GM18873 (cell line): ENCODE data around the gene DCAF8L1.
"Not testable (repeated sequence)": the region's sequence is repeated elsewhere in the genome, so short reads cannot be mapped to it uniquely, and the experiment has no call there.

Experiments used
- ATAC-seq: cut with Tn5 transposase; IDR thresholded peaks from one replicate; pipeline ENCODE4 v1.9.1; 2021; ENCODE audit warnings: mild to moderate bottlenecking, moderate library complexity, moderate number of reproducible peaks; ENCODE audit not compliant: unreplicated experiment, low FRiP score

Gene DCAF8L1

DNA sequence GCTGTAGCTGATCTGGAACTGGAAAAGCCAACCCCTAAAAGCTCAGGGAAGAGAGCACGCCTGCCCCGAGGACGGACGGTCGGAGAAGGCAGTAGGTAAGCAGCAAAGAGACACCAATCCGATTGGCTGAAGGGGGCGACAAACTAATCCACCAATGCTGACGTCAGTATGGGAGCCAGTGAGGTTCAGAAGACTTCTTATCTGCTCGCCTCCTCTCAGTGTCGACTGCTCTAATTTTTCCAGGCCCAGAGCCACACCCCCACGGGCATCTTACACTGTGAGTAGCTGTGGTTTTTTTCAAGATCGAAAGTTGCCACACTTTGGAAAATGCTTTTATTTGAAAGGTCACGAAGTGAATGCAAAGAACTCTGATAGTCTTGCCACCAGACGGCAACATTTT is at the start of gene DCAF8L1:
TSS of gene DCAF8L1 (minus strand) at position 101 of the 400 bp plus-strand sequence. CDS start 115 bp downstream, outside the sequence.
- ATAC-seq = no peak

DNA sequence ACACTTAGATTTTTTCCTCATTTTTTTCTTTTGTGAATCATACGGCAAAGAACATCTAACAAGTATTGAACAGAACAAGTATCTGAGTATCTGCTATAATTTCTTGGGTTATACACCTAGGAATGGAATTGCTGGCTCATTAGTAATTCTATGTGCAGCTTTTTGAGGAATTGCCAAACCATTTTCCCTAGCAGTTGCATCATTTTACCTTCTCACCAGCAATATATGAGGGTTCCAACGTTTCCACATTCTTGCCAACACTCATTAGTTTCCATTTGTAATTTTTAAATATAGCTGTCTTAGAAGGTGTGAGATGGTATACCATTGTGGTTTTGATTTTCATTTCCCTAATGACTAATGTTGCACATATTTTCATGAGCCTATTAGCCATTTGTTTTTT is 41.1 kb upstream of the DCAF8L1 start:
- ATAC-seq = no peak

DNA sequence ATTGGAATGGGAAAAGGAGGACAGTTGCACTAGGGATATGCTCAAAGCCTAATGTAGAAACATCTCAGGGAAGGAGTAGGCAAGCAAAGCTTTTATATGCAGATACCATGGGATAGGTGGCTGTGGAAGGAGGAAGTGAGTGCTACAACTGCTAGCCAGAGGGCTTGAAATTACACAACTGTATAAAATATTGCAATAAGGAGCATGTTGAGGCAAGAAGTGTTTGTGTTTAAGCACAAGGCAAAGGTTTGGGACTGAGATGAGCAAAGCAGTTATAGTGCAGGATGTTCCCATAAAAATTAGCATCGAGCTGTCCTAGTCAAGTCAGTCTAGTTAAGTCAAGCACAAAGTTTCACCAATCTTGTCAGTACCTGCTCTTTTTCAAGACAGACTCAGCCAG is 35.6 kb upstream of the DCAF8L1 start:
- ATAC-seq = no peak

DNA sequence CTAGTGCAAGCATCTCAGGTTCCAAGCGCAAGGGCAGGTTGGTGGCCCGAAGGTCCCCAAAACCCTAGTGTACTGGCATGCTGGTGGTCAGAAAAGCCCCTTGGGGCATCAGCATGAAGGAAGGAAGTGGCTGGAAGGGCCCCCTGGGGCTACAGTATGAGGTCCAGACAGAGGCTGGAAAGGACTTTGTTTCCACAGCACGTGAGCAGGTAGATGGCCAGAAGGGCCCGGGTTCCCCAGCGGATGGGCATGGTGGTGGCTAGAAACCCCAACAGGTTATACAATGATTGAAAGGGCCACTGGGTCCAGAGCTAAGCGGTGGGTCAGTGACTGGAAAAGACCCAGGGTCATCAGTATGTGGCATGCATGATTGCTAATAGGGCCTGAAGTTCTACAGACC is 34.7 kb upstream of the DCAF8L1 start:
- ATAC-seq = no peak

DNA sequence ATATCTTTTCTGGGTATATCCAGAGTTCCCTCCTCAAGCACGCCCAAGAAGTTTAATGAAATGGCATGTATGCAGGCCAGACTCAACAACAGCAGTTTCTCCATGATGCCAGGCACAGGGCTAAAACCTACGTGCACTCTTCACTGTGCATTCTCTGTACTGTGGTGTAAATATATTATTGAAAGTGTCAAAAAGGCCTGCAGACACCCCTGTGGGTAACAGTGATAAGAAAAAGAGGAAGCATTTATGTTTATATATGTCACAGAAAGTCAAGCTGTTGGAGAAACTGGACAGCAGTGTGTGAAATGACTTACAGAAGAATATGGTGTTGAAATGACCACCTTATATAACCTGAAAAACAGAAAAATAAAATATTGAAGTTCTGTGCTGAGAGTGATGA is 29.6 kb upstream of the DCAF8L1 start:
- ATAC-seq = no peak

DNA sequence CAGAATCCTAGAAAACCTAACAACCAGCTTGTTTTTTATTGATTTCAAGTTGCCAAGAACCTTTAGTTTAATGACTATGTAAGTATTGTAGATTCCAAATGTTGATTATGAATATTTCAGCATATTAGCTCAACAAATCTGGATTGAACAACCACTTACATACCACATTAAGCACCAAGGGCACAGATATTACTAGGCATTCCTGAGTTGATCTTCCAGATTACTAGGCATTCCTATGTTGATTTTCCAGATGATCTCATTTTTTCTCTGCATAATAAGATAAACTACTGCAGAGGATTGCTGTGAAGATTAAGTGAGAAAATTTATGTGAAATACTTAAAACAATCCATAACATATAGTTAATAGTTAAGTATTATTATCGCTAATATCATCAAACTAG is 17.4 kb upstream of the DCAF8L1 start:
- no peak for ATAC-seq

DNA sequence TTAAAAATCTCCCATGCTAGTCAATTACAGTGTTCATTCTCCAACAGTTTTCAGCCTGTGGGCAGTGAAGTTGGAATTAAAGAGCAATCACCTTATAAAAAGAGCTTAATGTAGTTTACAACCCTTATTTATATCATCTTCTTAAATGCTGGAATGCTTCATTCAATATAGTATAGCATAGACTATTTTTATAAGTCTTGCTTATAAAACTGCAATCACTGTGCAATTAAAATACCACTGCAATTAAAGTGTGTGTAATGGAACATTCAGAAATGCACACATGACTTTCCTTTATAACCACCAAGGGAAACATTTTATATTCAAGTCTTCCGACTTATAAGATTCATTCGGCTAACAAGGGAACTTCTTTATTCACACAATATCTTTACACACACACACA is 16.4 kb upstream of the DCAF8L1 start:
- no peak for ATAC-seq

DNA sequence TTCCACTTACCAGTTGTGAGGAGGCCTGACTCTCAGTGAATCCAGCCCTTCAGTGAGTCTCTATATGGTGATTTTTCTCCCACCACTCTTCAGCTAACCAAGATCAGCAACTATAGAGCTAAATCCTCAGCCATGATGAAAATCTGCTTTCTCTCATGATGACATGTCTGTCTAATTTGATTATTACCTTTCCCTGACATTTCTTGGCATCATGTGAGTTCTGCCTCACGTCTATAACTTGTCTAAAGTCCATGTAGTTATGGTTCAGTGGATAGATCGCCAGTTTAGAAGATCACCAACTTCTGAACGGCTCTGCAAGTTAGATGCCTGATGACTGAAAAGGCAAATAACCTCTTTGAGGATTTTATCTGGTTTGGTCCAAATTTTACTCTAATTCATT is 14.9 kb upstream of the DCAF8L1 start:
- no peak for ATAC-seq

DNA sequence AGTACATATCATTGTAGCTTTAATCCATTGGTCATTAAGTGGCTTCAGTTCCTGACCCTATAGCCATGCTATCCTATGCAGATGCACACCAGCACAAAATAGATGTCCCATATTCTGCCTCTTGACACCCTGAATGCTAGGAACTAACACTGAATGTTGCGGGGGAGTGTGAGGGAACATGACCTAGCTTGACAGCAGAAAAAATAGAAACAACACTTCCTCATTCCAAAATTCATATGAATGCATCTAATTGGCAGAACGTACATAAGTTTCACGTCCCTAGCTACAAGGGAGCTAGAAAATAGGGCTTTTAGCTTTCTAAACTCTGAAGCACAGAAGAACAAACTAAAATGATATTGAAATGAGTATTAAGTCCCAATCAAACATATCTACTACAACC is 14.4 kb upstream of the DCAF8L1 start:
- no peak for ATAC-seq

DNA sequence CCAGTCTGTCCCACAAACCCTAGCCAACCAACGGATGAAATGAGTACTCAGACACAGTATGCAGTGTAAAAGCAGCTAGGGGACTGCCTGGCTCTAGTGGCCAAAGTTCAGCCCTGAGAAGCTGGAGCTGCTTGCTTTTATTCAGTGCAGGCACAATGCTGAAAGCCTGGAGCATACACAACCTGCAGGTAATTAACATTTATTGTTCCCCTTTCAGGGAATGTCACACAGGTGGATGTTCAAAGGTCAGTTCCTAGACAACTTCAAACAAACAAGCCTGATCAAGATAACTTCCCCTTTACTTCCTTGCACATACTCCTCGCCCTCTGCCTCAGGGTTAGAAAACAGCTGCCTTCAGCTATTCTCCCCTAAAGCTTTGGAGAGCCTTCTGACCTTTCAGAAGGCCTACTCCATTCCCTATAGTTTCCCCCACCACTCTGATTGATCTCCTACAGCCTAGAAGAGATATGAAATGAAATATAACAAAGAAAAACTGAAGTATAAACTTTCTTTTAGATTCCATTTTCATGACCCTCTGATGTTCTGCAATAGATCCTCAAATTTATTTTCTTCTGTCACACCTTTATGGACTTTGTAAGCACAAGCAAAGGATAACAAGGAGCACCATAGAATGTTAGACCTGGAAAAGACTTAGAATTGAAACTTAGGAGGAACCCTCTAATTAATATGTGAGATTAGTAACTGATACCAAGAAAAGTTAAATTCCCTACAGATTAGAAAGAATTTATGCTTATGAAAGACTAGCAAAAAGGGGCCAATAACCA is 6.8 kb upstream of the DCAF8L1 start:
- no peak for ATAC-seq

DNA sequence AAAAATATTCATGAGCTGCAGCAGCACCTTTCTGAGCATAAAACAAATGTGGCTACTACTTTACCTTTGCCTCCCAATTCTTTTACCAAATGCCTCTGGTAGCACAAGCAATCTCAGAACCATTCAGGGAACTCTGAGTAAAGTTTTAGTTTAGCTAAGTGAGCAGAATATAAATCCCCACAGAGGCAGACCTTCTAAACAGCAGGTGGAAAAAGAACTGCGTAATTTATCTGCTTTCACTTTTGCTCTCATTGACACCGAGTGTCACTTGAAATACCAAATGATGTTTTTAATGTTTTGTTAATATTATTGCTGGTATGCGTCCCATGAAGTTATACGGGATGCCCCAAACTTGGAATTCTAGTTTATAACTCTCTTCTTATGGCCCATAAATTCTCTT is 4.3 kb downstream of the DCAF8L1 start:
- not testable (repeated sequence) for ATAC-seq

DNA sequence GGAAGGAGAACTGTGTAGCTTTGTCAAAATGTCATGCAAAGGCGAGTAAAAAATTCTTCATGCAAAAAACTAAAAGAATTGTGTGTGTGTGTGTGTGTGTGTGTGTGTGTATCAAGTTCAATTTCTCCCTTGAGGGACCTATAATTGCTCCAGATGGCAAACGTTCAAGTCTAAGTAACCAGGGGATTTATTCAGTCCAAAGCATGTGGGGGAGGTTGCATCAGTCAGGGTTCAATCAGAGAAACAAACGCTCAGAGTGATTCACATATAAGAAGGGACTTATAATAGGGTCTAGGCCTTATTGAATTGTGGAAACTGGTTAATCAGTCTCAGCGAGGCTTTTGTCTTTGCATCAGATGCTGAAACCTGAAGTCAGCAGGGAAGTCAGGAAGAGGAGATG is 5.0 kb downstream of the DCAF8L1 start:
- ATAC-seq = no peak

DNA sequence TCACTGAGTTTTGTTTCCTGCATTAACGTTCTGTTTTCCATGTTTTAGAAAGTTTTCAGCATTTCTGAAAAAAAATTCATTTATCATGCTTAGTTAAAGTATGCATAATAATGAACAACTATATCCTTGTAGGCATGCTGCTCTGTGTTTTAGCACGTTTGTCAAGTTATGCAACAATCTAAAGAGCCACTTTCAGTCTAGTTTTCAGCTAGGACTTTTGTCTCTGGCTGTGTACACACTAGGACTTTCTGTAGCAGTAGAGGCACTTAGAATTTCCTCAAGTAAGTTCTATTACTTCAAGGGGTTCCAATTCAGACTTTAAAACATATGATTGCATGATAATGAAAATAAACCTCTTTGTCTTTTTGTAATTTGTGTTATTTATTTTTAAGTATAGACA is 12.4 kb downstream of the DCAF8L1 start:
- ATAC-seq = no peak

DNA sequence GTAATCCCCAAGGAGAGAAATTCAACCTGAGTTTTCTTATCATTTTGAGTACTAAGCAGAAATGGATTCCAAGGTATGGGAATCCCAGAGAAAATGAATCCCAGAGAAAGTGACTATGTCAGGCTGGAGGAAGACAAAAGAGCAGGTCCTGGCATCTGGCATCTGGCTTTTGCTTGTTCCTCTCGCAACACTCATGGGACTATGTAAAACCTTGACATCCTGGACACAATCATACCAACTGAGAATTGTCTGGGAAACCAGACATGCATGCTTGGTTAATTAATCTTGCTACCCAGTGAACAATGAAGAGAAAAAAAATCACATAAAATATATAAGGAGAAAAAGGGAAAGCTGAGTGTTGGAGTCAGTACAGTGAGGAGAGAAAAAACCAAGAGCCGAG is 12.9 kb downstream of the DCAF8L1 start:
- ATAC-seq = no peak

DNA sequence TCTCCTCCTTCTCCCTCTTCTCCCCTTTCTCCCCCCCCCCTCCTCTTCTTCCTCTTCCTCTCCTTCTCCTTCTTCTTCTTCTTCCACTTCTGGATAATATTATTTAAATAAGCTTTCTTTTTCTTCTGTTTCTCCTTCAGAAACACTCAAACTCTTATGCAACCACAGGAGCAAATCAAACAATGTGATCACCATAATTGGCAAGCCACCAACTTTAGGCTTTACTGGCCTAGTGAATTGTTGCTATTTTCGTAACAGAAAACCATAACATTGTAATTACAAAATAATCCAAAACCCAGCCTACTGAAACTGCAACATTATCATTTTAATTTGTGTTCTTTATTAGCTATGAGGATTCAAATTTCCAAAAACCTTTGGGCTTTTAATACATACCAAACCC is 14.3 kb downstream of the DCAF8L1 start:
- ATAC-seq = no peak

DNA sequence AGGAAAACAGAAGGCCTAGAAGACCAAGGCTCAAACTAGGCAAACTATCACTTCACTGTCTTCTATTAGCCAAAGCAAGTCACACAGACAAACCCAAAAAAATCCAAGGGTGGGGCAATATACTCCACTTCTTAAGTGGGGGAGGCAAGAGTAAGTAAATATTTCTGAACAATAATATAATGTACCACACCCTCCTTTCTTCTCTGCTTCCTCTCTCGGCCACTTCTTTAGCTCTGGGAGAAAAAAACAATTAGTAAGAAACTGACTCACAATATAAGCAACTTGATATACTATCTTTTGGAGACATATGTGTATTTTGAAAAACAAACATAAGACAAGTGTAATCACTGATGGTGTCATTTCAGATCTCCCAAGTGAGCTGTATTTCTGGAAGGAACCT is 14.8 kb downstream of the DCAF8L1 start:
- no peak for ATAC-seq

DNA sequence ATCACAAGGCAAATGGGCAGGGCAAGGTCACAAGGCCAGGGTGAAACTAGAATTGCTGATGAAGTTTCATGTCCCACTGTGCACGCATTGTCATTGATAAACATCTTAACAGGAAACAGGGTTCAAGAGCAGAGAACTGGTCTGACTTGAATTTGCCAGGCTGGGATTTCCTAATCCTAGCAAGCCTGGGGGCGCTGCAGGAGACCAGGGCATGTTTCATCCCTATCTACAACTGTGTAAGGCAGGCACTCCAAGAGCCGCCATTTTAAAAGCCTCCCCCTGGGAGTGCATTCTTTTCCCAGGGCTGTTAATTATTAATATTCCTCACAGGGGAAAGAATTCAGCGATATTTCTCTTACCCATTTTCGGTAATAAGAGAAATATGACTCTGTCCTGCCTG is 15.9 kb downstream of the DCAF8L1 start:
- ATAC-seq = not testable (repeated sequence)

DNA sequence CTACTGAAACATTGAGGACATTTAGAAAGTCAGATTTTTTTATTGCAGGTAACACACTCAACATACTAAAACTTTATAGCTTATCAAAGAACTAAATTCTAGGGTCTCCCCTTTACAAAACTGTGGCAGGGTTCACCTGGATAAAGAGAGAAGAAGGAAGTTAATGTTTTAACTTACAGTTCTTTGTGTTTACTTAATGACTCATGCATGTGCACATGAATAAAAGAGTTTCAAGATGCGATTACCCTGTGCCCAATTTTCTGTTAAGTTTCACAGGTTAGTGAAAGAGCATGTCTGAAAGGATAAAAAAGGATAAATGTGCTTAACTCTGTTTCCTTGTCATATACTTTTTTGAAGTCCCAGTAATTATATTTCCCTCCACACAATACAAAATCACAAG is 16.8 kb downstream of the DCAF8L1 start:
- ATAC-seq = no peak

DNA sequence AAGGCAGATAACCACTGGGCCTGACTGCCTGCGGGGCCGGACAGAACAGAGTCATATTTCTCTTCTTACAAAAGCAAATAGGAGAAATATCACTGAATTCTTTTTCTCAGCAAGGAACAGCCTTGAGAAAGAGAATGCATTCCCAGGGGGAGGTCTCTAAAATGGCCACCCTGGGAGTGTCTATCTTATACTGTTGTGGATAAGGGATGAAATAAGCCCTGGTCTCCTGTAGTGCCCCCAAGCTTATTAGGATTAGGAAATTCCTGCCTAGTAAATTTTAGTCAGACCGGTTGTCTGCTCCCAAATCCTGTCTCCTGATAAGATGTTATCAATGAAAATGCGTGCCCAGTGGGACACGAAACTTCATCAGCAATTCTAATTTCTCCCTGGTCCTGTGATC is 20.8 kb downstream of the DCAF8L1 start:
- not testable (repeated sequence) for ATAC-seq

DNA sequence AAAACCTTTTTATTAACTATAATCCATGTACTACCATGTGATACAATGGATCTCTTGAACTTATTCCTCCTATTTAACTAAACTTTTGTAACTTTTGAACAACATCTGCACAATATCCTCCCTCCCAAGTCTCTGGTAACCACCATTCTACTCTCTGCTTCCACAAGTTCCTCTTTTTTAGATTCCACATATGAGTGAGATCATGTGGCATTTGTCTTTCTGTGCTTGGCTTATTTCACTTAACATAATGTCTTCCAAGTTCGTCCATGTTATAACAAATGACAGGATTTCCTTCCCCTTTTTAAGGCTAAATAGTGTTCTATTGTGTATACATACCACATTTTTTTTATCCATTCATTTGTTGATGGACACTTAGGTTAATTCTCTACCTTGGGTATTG is 28.1 kb downstream of the DCAF8L1 start:
- no peak for ATAC-seq

DNA sequence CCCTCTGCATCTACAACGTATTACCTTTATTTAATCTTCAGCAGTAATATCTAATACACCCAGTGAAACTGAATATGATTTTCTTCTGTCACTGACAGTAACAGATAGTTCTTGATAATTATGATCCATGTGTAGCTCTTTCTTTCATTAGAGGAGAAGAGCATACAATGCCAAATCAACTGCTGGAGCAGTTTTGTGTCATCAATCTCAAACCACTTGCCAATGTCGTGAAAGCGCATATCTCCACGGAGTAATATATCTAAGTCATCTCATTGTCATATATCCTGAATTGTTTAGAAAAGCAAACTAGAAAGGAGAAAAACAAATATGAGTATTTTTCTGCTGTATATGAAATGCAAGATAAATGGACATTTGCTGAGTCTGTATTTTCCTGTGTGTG is 47.9 kb downstream of the DCAF8L1 start:
- no peak for ATAC-seq
